GM19351 (cell line): ENCODE results near the gene BORCS5.
A peak's percentile ranks its signal among the peaks of the same experiment; 100 is the strongest.
"Not testable (repeated sequence)": the region's sequence is repeated elsewhere in the genome, so short reads cannot be mapped to it uniquely, and the experiment has no call there.

Experiments used
- ATAC-seq: cut with Tn5 transposase; IDR thresholded peaks from one replicate; pipeline ENCODE4 v1.9.1; 2021; ENCODE audit warnings: mild to moderate bottlenecking, moderate library complexity; ENCODE audit not compliant: unreplicated experiment

The BORCS5 gene

GRCh38 chr12:12351468-12352185, 5.3 kb upstream of the BORCS5 start:
- not testable (repeated sequence) for ATAC-seq

GRCh38 chr12:12353276-12353675, 3.6 kb upstream of the BORCS5 start:
- no peak for ATAC-seq

- no peak for ATAC-seq
These were observed 3.1 kb upstream of the BORCS5 start for GRCh38 chr12:12353807-12354206.

GRCh38 chr12:12356467-12356895, 397 bp upstream of the BORCS5 start:
- no peak for ATAC-seq

GRCh38 chr12:12357719-12358461, 1.0 kb downstream of the BORCS5 start:
- ATAC-seq: peak; percentile 33

GRCh38 chr12:12358528-12358927, 1.6 kb downstream of the BORCS5 start:
- no peak for ATAC-seq

- ATAC-seq: no peak
These were observed 8.0 kb downstream of the BORCS5 start for GRCh38 chr12:12364787-12365445.

GRCh38 chr12:12365446-12365802, 8.5 kb downstream of the BORCS5 start:
- ATAC-seq: no peak

- ATAC-seq: no peak
These were observed 9.1 kb downstream of the BORCS5 start for GRCh38 chr12:12365931-12366431.

- no peak for ATAC-seq
These were observed 10.0 kb downstream of the BORCS5 start for GRCh38 chr12:12366701-12367481.

GRCh38 chr12:12367482-12367998, 10.7 kb downstream of the BORCS5 start:
- no peak for ATAC-seq

- no peak for ATAC-seq
These were observed 16.3 kb downstream of the BORCS5 start for GRCh38 chr12:12372946-12373722.

- no peak for ATAC-seq
These were observed 20.0 kb downstream of the BORCS5 start for GRCh38 chr12:12376646-12377448.

- no peak for ATAC-seq
These were observed 21.7 kb downstream of the BORCS5 start for GRCh38 chr12:12378616-12379015.

- peak; percentile 67 for ATAC-seq
These were observed 23.2 kb downstream of the BORCS5 start for GRCh38 chr12:12379831-12380730.

- no peak for ATAC-seq
These were observed 24.2 kb downstream of the BORCS5 start for GRCh38 chr12:12380949-12381593.

- ATAC-seq: no peak
These were observed 25.1 kb downstream of the BORCS5 start for GRCh38 chr12:12381982-12382381.
